RWPE2 (cell line): Measurements from ENCODE around the gene HOXD12.
A peak's percentile ranks its signal among the peaks of the same experiment; 100 is the strongest.

Experiments
- ATAC-seq: fragments of 200-7000 bp; cut with Tn5 transposase; 3 replicates; pipeline ENCODE4 v1.9.1; 2021; ENCODE audit warnings: low read depth
- DNase-seq: peaks from one replicate; pipeline ENCODE4 v3.0.0-alpha.2; 2020; ENCODE audit warnings: low spot score
- H3K27ac ChIP-seq: fragments of 450-650 bp; 2 replicates; pipeline ENCODE4 v1.5.1; 2017; ENCODE audit warnings: mild to moderate bottlenecking; ENCODE audit not compliant: poor library complexity, severe bottlenecking
- H3K27me3 ChIP-seq: fragments of 250-450 bp; sonication (Bioruptor Pico); 2 replicates; pipeline ENCODE4 v1.5.1; 2021; ENCODE audit warnings: mild to moderate bottlenecking, moderate library complexity; ENCODE audit not compliant: insufficient read depth, poor library complexity, severe bottlenecking
- H3K36me3 ChIP-seq: fragments of 250-450 bp; sonication (Bioruptor Pico); 2 replicates; pipeline ENCODE4 v1.5.1; 2020; ENCODE audit warnings: low read depth, mild to moderate bottlenecking, moderate library complexity
- H3K4me1 ChIP-seq: fragments of 250-450 bp; sonication (Bioruptor Pico); 2 replicates; pipeline ENCODE4 v1.5.1; 2021; ENCODE audit warnings: mild to moderate bottlenecking, moderate library complexity; ENCODE audit not compliant: insufficient read depth, poor library complexity, severe bottlenecking
- H3K4me3 ChIP-seq: fragments of 250-450 bp; sonication (Bioruptor Pico); 2 replicates; pipeline ENCODE4 v1.5.1; 2021; ENCODE audit warnings: mild to moderate bottlenecking, moderate library complexity; ENCODE audit not compliant: severe bottlenecking
- H3K9me3 ChIP-seq: fragments of 250-450 bp; sonication (Bioruptor Pico); 2 replicates; pipeline ENCODE4 v1.5.1; 2021; ENCODE audit warnings: mild to moderate bottlenecking, moderate library complexity; ENCODE audit not compliant: severe bottlenecking
- TF ChIP-seq, protein P1 (sequence below): fragments of 450-650 bp; IDR thresholded peaks from one replicate; pipeline ENCODE4 v1.5.1; 2017; ENCODE audit warnings: mild to moderate bottlenecking, moderate library complexity; ENCODE audit not compliant: poor library complexity, severe bottlenecking

The HOXD12 gene

DNA sequence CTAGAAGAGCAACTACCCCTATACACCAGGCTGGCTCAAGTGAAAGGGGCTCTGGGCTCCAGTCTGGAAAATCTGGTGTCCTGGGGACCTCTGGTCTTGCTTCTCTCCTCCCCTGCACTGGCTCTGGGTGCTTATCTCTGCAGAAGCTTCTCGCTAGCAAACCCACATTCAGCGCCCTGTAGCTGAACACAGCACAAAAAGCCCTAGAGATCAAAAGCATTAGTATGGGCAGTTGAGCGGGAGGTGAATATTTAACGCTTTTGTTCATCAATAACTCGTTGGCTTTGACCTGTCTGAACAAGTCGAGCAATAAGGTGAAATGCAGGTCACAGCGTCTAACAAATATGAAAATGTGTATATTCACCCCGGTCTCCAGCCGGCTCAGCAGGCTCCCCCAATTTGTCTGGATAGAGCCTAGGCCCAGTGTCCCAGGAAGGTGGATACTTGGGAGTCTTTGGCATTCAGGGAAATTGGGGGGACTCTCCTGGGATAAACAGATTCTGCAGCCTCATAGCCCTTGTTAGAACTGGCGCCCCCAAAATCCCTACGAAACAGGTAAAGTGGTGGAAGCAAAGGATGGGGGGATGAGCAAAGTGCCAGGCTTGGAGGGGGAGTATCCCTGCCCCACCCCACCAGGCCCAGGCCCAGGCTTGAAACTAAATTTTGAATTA, 49.3 kb downstream of the HOXD12 start:
- no peak overlapping the region for H3K4me3 ChIP-seq
- no peaks in the 10 kb centered on the region for H3K4me1 ChIP-seq
- TF ChIP-seq, protein P1, sequence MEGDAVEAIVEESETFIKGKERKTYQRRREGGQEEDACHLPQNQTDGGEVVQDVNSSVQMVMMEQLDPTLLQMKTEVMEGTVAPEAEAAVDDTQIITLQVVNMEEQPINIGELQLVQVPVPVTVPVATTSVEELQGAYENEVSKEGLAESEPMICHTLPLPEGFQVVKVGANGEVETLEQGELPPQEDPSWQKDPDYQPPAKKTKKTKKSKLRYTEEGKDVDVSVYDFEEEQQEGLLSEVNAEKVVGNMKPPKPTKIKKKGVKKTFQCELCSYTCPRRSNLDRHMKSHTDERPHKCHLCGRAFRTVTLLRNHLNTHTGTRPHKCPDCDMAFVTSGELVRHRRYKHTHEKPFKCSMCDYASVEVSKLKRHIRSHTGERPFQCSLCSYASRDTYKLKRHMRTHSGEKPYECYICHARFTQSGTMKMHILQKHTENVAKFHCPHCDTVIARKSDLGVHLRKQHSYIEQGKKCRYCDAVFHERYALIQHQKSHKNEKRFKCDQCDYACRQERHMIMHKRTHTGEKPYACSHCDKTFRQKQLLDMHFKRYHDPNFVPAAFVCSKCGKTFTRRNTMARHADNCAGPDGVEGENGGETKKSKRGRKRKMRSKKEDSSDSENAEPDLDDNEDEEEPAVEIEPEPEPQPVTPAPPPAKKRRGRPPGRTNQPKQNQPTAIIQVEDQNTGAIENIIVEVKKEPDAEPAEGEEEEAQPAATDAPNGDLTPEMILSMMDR: no peak
- ATAC-seq (no peak), DNase-seq (no peak)
- H3K27me3 ChIP-seq: no peaks in the 10 kb centered on the region
- H3K36me3 ChIP-seq: no peaks in the 10 kb centered on the region
- H3K27ac ChIP-seq: no peak overlapping the region
- no peaks in the 10 kb centered on the region for H3K9me3 ChIP-seq

DNA sequence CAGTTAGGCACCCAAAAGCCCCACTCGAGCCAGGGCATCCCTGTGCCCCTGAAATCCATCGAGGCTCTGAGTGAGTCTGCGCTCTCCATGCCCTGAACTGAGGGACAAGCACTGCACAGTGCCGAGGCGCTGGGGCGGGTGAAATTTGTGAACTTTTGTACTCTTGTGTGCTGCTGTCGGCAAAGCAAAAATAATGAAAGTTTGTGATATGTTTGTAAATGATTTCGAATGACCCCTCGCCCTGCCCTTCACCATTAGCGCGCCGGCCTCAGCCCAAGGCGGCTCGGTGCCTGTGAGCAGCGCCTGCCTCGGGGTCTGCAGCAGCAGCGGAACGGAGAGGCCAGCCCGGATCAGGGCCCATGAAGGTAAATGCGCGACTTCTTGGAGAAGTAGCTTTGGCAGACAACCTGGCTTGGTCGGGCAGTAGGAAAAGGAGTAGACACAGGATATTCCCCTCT, 49.9 kb downstream of the HOXD12 start:
- DNase-seq: peak; percentile 26
- TF ChIP-seq, protein P1: no peak
- no peak for ATAC-seq
- H3K4me1 ChIP-seq: no peaks in the 10 kb centered on the region
- no peak overlapping the region for H3K27ac ChIP-seq
- no peaks in the 10 kb centered on the region for H3K27me3 ChIP-seq
- H3K36me3 ChIP-seq: no peaks in the 10 kb centered on the region
- H3K9me3 ChIP-seq: no peaks in the 10 kb centered on the region
- H3K4me3 ChIP-seq: no peak overlapping the region

GRCh38 chr2:176149939-176150583, 50.5 kb downstream of the HOXD12 start:
- Histone ChIP-seq H3K36me3 (no peaks in the 10 kb centered on the region), H3K4me3 (no peak overlapping the region), H3K4me1 (no peaks in the 10 kb centered on the region), H3K27ac (no peak overlapping the region), H3K9me3 (no peaks in the 10 kb centered on the region), H3K27me3 (no peaks in the 10 kb centered on the region)
- DNase-seq (no peak), ATAC-seq (no peak)
- TF ChIP-seq, protein P1: no peak

DNA sequence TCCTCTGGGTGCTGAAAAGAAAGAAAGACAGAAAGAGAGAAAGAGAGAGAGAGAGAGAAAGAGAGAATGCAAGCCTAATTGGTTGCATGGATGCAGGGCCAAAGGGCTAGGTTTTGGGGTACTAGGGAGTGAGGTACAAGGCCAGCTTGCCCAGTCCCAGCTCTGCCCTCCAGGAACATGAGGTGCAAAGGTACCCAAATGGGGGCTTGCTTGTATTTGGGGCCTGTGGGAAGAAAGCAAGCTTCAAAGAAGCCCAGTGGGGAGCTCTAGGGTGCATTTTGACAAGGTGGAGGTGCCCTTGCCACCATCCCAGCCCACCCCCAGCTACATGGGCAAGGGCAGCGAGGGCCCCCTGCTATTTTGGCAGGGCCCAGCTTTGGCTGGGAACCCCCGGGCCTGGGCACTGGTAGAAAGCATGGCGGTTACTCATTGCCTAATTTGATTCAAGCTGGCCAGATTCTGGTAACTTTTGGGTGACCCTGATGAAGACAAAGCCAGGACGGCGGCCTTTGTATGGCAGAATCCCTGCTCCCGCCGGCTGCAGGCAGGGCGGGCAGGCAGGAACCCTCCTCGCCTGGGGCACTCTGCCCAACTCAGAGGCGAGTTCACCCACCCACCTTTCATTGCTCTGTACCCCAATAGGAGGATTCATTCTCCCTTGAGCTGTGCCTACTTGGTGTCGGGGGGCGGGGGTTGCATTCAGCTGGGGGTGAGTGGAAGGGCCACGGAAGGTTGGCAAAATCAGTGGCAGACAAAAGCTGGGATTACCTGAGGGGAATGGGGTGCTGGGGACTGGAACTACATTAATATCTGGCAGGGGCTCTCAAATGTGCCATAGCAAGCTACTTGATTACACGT, 51.2 kb downstream of the HOXD12 start:
- no peak overlapping the region for H3K27ac ChIP-seq
- ATAC-seq (no peak), DNase-seq (no peak)
- H3K36me3 ChIP-seq: no peaks in the 10 kb centered on the region
- H3K27me3 ChIP-seq: no peaks in the 10 kb centered on the region
- no peak overlapping the region for H3K4me3 ChIP-seq
- TF ChIP-seq, protein P1: no peak
- H3K4me1 ChIP-seq: no peaks in the 10 kb centered on the region
- no peaks in the 10 kb centered on the region for H3K9me3 ChIP-seq
